Measurements from ENCODE around the gene TASP1.

Gene TASP1

GRCh38 chr20:13353261-13353945, 285.3 kb downstream of the TASP1 start:
- TF ChIP-seq CTCF (IDR thresholded peaks at IDR 0.05; ENCODE audit: extremely low read depth, missing control alignments), result no peak
- DNase-seq (ENCODE audit: low spot score), result no peak

- TF ChIP-seq CTCF (IDR thresholded peaks at IDR 0.05; ENCODE audit: extremely low read depth, missing control alignments), result no peak
- no peak for DNase-seq (ENCODE audit: low spot score)
These were observed 289.5 kb downstream of the TASP1 start for GRCh38 chr20:13349235-13349604.

- DNase-seq (ENCODE audit: low spot score), result no peak
- no peak for TF ChIP-seq CTCF (IDR thresholded peaks at IDR 0.05; ENCODE audit: extremely low read depth, missing control alignments)
These were observed 290.2 kb downstream of the TASP1 start for GRCh38 chr20:13348311-13349234.

- DNase-seq (ENCODE audit: low spot score), result no peak
- TF ChIP-seq CTCF (IDR thresholded peaks at IDR 0.05; ENCODE audit: extremely low read depth, missing control alignments), result no peak
These were observed 294.1 kb downstream of the TASP1 start for GRCh38 chr20:13344671-13345070.

GRCh38 chr20:13342469-13343242, 296.1 kb downstream of the TASP1 start:
- TF ChIP-seq CTCF (IDR thresholded peaks at IDR 0.05; ENCODE audit: extremely low read depth, missing control alignments), result no peak

GRCh38 chr20:13341737-13342393, 296.9 kb downstream of the TASP1 start:
- TF ChIP-seq CTCF (IDR thresholded peaks at IDR 0.05; ENCODE audit: extremely low read depth, missing control alignments), result no peak
- no peak for DNase-seq (ENCODE audit: low spot score)

More at GRCh38 chr20:13342469-13343242, 296.1 kb downstream of the TASP1 start:
- DNase-seq (ENCODE audit: low spot score), result no peak

Measured in GM20000 (cell line).